NCI-H82 (cell line): ENCODE results near the gene ABHD17A.

Experiments used
- DNase-seq: peaks from one replicate; lab custom pipeline; 2025; lab: John Stamatoyannopoulos, UW

The ABHD17A gene

DNA sequence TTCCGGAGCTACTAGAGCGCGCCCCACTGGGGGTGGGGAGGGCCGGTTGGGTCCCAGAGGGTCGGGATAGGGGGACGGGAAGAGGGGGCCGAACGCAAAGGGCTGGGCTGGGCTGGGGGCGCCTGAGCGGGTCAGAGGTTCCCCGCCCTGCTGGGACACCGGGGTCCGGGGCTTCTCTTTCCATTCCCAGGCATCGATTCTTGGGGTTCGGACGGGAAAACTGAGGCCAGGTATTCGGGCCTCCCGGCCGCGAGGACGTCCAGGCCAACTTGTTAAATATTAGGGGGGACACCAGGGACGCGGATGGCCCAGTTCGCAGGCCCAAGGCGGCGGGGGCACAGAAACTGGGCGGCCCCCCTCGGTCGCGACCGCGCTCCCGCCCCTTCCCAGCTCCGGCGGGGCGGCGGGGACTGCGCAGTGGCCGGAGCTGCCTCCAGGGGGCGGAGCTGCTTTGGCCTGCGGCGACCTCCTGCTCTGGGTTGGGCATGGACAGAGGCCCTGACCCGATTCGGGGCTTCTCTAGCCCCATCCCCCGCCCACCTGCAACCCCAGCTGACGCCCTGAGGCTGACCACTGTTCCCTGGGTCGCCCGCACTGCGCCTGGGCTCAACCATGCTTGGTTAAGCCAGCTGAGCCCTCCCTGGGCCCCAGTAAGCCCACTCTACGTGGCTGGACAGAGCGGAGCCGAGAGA lies 20.7 kb downstream of the ABHD17A start:
- peak; percentile 76 for DNase-seq

- DNase-seq = peak; percentile 96
These were observed 21.4 kb downstream of the ABHD17A start for GRCh38 chr19:1863638-1864479.

GRCh38 chr19:1863328-1863637 lies 22.0 kb downstream of the ABHD17A start, which contains the start of gene KLF16:
Gene KLF16, minus strand, starts transcription at chr19:1863579. Its CDS starts 82 bp downstream, at chr19:1863497.
- DNase-seq = no peak

DNA sequence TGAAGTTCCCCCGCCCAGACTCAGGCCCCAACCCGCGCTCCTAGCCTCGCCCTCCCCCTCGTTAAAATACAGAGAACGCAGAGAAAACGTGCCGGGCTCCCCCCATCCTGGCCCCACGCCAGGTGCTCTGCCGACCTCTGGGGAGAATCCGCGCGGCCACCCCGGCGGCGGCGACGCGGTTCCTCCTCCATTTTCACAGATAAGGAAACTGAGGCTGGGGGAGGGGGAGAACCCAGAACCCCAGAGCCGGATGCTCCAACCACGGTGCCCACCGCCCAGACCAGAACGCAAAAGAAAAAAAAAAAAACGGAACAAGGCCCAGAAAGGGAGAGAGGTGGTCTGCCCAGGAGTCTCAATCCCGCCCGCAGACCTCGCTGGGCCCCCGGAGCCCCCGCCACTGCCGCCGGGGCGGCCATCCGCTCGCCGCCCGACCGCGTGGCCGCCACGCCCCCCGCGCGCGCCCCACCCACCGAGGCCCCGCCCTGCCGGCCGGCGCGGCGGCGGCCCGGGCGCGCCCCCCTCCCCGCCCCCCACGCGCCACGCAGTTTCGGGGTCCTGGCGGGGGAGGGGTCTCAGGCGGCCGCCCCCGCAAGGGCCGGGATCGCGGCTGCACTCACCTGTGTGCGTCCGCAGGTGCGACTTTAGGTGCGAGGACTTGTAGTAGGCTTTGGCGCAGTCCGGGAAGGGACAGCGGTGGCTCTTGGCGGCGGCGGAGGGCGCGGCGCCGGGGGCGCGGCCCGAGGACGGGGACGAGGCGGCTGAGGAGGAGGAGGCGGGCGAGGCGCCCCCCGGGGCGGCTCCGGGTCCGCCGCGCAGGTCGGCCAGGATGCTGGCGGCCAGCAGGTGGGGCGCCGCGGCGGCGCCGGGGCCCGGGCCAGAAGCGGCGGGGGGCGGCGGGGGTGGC lies 22.6 kb downstream of the ABHD17A start:
- peak; percentile 51 for DNase-seq

DNA sequence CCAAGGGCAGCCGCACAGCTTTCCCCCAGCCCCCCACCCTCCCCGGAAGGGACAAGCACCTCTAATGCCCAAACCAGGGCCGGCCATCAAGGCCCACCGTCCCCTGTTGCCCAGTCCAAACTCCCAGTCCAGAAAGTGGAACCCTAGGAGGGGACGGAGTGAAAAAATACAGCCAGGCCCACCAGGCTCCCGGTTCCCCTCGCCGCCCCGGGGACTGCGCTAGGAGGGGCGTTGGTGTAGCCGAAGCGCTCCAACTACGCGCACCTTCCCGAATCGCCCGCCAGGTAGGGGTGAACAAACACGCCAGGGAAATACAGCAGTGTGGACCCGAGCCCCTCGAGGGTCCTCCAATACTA lies 23.2 kb downstream of the ABHD17A start:
- peak; percentile 47 for DNase-seq

- DNase-seq = no peak
These were observed 23.7 kb downstream of the ABHD17A start for GRCh38 chr19:1861599-1862031.

- peak; percentile 27 for DNase-seq
These were observed 24.3 kb downstream of the ABHD17A start for GRCh38 chr19:1860821-1861598.

DNA sequence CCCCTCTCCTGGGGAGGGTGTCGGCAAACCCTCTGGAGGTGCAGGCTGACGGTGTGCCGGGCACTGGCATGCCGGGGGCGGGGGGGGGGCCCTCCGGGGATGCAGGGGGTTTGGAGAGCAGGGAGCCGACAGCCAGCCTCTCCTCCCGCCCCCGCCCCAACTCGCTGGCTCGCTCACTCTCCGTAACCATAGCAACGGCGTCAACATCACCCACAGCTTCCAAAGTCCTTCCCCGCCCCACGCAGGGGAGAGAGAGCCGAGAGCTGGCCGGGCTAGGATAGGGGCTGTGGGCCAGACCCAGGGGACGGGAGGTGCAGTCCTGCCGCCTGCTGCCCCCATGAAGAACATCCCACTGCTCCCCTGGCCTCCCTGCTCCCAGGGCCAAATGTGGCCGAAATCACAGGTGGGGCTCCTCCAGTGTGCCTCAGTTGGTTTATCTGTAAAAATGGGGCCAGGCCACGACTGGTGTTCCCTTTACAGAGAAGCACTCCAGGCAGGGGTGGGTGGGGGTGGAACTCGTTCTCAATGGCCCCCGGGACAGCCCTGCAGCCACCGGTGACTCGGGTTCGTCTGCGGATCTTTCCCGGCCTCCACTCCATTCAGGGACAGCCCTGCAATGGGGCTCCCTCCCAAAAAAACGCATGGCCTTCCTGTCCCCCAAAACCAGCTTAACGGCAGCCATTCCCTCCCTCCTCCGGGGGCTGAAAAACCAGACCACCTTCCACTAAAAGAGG lies 25.1 kb downstream of the ABHD17A start:
- peak; percentile 83 for DNase-seq

- peak; percentile 97 for DNase-seq
These were observed 25.9 kb downstream of the ABHD17A start for GRCh38 chr19:1859331-1859781.

GRCh38 chr19:1858412-1859081 lies 26.7 kb downstream of the ABHD17A start:
- no peak for DNase-seq

DNA sequence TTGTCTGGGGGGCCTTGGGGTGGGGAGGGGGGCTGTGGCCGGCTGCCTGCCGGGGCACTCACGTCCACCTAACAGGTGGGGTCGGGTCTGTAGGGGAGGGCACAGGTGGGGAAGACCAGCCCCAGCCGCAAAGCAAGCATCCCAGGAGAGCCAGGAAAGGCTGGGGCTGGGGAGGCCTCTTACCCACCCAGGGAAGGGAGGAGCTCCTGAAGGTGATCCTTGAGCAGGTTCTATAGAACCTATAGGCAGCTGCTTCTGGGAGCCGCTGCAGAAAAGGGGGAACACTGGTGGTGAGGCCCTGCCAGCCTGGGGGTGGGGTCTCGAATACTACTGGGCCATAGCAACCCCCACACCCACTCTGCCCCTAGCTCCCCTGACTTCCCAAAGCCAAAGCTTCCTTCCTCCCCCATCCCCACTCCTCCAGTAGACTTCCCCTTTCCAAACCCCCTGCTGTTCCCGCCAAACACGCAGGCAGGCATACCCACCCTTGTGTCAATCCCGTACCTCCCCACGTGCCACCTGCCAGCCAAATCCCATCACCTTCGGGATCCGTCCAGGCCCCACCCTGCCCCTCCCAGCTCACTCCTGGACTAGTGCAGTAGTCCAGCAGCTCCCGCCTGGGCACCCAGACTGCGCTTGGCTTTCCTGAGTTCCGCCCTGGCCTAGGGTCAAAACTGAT lies 27.5 kb downstream of the ABHD17A start:
- peak; percentile 48 for DNase-seq

DNA sequence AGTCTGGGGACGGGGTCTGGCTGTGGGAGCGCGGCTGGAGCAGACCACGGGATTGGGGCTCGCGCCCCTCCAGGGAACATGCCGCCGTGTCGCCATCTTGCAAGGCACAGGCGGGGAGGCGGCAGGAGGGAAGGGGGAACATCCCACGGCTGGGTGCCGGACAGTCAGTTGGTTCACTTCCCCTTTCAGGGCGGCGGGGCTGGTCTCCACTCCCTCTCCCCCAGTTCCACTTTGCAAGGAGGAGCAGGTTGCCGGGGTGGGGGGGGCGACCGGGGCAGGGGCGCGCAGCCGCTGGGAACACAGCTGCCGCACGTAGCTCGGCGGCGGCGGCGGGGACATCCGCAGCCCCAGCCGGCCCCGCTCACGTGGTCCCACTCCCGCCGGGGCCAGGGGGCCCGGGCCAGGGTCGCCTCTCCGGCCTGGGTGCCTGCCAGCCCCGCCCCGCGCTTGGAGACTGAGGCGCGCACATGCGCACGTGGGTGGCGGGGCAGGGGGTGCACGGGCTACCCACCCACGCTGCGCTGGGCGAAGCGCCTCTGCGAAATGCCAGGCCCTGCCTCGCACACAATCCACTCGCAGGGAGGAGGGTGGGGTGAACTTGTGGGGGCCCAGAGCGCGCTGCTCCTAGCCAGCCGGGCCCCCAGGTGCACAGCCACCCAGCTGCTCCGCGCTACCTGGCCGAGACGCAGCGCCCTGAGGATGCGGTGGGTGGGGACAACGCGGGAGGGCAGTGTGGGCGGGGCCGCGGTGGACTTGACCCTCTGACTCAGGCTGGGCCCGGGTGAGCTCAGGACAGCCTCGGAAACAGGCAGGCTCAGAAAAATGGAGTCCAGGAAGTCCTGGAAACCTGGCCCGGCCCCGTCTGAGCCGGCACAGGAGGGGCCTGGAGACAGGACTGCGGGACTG lies 28.3 kb downstream of the ABHD17A start:
- peak; percentile 70 for DNase-seq

- peak; percentile 70 for DNase-seq
These were observed 29.0 kb downstream of the ABHD17A start for GRCh38 chr19:1856345-1856697.

GRCh38 chr19:1855828-1856255 lies 29.5 kb downstream of the ABHD17A start:
- peak; percentile 60 for DNase-seq

DNA sequence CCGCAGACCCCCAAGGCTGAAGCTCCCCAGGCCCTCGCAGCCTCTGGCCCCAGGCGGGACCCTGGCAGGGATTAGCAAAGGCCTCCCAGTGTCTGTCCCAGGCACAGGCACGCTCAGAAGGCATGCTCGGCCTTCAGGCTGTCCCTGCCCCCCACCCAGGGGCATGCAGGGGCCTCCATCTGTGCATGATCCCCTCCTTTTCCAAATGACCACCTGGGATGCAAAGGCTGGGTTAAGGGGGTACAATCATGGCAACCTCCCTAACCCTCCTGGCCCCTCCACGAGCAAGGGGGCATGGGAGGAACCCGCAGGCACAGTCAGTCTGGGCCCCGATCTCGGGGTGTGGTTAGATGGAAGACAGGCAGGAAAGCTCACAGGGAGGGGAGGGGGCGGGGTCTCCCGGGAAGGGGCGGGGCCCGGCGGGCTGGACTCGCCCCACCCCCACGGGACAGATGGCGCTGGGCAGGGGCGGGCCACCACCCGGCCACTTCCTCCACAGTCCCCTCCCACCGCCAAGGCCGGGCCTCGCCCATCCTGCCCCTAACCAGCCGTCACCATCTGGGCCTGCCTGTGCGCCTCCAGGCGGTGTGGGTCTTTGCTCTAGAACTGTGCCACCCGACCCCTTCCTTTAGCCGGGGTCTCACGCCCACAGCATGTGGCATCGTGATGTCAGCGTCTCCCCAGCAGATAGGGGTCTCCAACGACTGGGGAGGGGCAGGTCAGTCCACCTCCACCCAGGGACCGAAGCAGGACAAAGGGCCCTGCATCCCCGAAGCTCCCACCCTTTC lies 30.1 kb downstream of the ABHD17A start:
- peak; percentile 96 for DNase-seq

GRCh38 chr19:1854542-1855039 lies 30.7 kb downstream of the ABHD17A start:
- DNase-seq = peak; percentile 75

DNA sequence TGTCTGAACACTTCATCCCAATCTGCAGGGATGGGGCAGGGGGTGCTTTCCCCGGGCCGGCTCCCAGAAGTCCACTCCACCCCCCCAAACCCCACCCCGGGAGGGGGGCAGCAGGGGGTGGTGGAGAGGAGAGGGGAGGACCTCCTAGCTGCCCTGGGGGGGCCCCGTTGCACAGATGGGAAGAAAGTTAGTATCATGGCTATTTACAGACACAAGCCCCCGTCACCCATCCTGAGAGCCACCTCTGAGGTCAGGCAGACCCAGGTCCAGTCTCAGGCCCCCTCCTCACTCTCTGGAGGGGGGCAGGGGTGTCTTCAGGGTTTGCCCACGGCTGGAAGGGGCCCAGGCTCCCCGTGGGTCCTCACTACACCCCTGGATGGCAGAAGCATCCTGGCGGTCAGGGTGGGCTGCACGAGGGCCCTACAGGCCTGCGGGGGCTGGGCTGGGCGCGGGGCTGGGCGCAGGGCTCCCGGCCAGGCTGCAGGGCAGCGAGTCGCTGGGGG lies 31.2 kb downstream of the ABHD17A start:
- DNase-seq = no peak
